ENCODE data around the gene TNIK. TPM values are rescaled to one million over a fixed set of nuclear protein-coding genes. Genes with fewer than 3 reads are reported as not detected.

TNIK gene
- total and polyA plus RNA-seq, 10 of the 15 experiments (the other 5 are each of a cell fraction or from before 2014, with no cell fraction given) = 13.9 to 74.3 (median 48.2) TPM

- no peak for TF ChIP-seq CEBPZ (IDR thresholded peaks at IDR 0.05; ENCODE audit: low read depth, low read length)
- no peak for TF ChIP-seq SIN3A (IDR thresholded peaks at IDR 0.05; ENCODE audit: low read depth, low read length)
- TF ChIP-seq TBL1XR1 (IDR thresholded peaks at IDR 0.05; ENCODE audit: low read depth, low read length) = no peak
- no peak for TF ChIP-seq NR2F1 (conservative IDR thresholded peaks at IDR 0.05)
- no peak for TF ChIP-seq CUX1 (IDR thresholded peaks at IDR 0.05; ENCODE audit: insufficient replicate concordance, low read depth, low read length)
- TF ChIP-seq RELA (IDR thresholded peaks at IDR 0.05; ENCODE audit: borderline replicate concordance, partially characterized antibody) = no peak
These were observed 261.3 kb downstream of the TNIK start (continued) for GRCh38 chr3:171198781-171199472.

All from GM12878 (cell line).